Skeletal muscle satellite cell (primary cell): Measurements from ENCODE around the gene FGF6.
"Not testable (repeated sequence)": the region's sequence is repeated elsewhere in the genome, so short reads cannot be mapped to it uniquely, and the experiment has no call there.

Experiments used
- H3K27me3 ChIP-seq: 2 replicates; pipeline ENCODE4 v1.7.0; 2013; ENCODE audit warnings: low read length; ENCODE audit not compliant: control insufficient read depth, insufficient read depth
- H3K36me3 ChIP-seq: 2 replicates; pipeline ENCODE4 v1.7.0; 2013; ENCODE audit warnings: mild to moderate bottlenecking, control low read depth, low read length; ENCODE audit not compliant: insufficient read depth
- H3K4me1 ChIP-seq: 2 replicates; pipeline ENCODE4 v1.7.0; 2013; ENCODE audit warnings: low read length; ENCODE audit not compliant: control insufficient read depth, insufficient read depth
- H3K4me2 ChIP-seq: 2 replicates; pipeline ENCODE4 v1.7.0; 2013; ENCODE audit warnings: mild to moderate bottlenecking, low read length
- H3K4me3 ChIP-seq: 2 replicates; pipeline ENCODE4 v1.7.0; 2013; ENCODE audit warnings: low read length
- H3K9ac ChIP-seq: 2 replicates; pipeline ENCODE4 v1.7.0; 2013; ENCODE audit warnings: mild to moderate bottlenecking, low read depth, low read length, moderate library complexity
- H3K9me3 ChIP-seq: replicated peaks from 2 replicates; pipeline ENCODE4 v1.7.0; 2013; ENCODE audit warnings: mild to moderate bottlenecking, control low read depth, low read length

FGF6 gene

GRCh38 chr12:4468994-4469393 lies 23.4 kb upstream of the FGF6 start:
- peaks cover 12% of the 10 kb centered on the region for H3K27me3 ChIP-seq
- no peak overlapping the region for H3K9ac ChIP-seq
- no peak overlapping the region for H3K4me2 ChIP-seq
- no peak overlapping the region for H3K4me3 ChIP-seq
- H3K4me1 ChIP-seq: no peaks in the 10 kb centered on the region
- no peaks in the 10 kb centered on the region for H3K9me3 ChIP-seq
- no peaks in the 10 kb centered on the region for H3K36me3 ChIP-seq

DNA sequence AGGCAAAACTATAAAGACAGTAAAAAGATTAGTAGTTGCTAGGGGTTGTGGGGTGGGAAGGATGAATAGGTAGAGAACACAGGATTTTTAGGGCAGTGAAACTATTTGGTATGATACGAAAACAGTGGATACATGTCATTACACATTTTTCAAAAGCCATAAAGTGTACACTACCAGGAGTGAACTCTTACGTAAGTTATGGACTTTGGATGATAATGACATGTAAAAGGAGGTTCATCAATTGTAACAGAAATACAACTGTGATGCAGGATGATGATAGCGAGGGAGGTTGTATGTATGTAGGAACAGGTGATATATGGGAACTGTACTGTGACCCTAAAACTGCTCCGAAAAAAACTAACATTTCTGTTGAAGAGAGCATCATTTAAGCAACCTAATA lies 15.1 kb upstream of the FGF6 start:
- Histone ChIP-seq H3K4me1 (no peaks in the 10 kb centered on the region), H3K9me3 (no peaks in the 10 kb centered on the region), H3K36me3 (no peaks in the 10 kb centered on the region), H3K4me3 (no peak overlapping the region), H3K9ac (no peak overlapping the region), H3K27me3 (peaks cover 5% of the 10 kb centered on the region), H3K4me2 (no peak overlapping the region)

DNA sequence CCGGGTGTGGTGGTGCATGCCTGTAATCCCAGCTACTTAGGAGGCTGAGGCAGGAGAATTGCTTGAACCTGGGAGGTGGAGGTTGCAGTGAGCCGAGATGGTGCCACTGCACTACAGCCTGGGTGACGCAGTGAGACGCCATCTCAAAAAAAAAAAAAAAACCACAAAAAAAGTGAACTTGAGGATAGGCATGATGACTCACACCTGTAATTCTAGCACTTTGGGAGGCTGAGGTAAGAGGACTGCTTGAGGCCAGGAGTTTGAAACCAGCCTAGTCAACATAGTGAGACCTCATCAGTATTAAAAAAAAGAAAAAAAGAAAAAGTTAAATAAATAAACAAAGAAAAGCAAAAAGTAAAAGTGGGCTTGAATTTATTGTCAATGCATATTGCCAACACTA lies 10.2 kb upstream of the FGF6 start:
- H3K4me2 ChIP-seq, H3K4me3 ChIP-seq, H3K36me3 ChIP-seq, H3K27me3 ChIP-seq, H3K9me3 ChIP-seq, H3K4me1 ChIP-seq, H3K9ac ChIP-seq: not testable (repeated sequence)

- no peak overlapping the region for H3K4me3 ChIP-seq
- H3K36me3 ChIP-seq: no peaks in the 10 kb centered on the region
- H3K4me2 ChIP-seq: no peak overlapping the region
- H3K27me3 ChIP-seq: peaks cover 5% of the 10 kb centered on the region
- no peak overlapping the region for H3K9ac ChIP-seq
- no peaks in the 10 kb centered on the region for H3K4me1 ChIP-seq
- H3K9me3 ChIP-seq: no peaks in the 10 kb centered on the region
These were observed 8.8 kb upstream of the FGF6 start for GRCh38 chr12:4454315-4454860.

DNA sequence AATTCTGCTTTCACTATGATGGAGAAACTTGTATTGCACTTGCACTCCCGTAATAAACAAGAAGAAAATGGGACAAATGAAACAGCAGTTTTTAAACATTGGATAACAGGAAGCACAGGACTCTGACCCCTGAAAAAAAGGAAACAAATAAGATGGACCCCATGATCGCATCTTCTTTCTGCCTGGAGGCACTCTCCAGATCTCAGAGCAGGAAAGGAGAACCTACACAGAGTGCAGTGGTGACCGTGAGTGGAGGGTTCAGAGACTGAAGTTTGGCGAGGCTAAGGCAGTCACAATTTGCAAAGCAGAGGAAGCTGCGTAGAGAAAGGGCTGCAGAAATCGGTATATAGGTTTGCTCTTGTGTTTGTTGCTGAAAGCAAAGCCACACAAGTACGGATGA lies 6.1 kb upstream of the FGF6 start:
- Histone ChIP-seq H3K4me1 (no peaks in the 10 kb centered on the region), H3K9me3 (no peaks in the 10 kb centered on the region), H3K9ac (no peak overlapping the region)

DNA sequence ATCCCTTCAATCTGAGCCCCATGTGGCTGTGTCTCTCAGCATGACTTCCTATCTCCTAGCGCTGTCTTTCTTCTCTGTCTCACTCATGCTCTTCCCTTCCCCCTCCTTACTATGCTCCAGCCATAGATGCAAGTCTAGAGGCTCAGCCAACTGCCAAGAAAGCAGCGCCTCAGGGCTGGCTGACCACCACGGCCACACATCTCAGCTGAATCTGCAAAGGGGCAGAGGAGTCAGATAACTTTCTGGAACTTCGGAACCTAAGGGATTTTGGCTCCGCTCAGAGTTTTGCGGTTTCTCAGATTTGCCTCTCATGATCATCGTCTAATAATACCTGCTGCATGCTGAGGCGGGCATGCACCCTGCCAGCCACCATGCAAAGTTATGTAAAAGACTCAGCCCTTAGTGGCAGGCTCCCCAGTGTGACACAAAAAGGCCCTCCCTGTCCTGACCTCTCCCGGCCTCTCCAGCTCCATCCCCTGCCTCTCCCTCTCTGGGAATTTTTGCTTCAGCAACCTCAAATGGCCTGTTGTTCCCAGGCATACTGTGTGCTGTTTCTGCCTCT lies 5.0 kb upstream of the FGF6 start:
- Histone ChIP-seq H3K36me3 (no peaks in the 10 kb centered on the region), H3K27me3 (peaks cover 9% of the 10 kb centered on the region), H3K9me3 (no peaks in the 10 kb centered on the region), H3K4me2 (no peak overlapping the region), H3K4me3 (no peak overlapping the region), H3K9ac (no peak overlapping the region), H3K4me1 (no peaks in the 10 kb centered on the region)

More for the DNA sequence above, 6.1 kb upstream of the FGF6 start:
- H3K36me3 ChIP-seq: no peaks in the 10 kb centered on the region
- H3K4me3 ChIP-seq: no peak overlapping the region
- no peak overlapping the region for H3K4me2 ChIP-seq
- H3K27me3 ChIP-seq: peaks cover 9% of the 10 kb centered on the region

DNA sequence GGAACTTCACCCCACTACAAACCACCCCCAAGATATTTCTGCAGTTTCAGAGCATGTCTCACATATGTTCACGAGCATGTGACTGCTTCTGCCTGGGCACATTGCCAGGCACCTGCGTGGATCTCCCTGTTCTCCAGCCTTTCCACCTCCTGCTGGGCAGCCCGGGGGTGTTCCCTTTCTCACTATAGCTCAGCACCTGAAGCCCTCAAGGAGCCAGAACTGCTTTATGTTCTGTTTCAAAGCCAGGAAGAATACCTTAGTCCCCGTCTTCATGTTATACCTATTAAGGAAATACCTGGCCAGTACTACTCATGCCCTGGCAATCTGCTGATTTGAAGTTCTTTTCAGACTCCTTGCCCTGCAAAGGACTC lies 4.2 kb upstream of the FGF6 start:
- Histone ChIP-seq H3K4me2 (no peak overlapping the region), H3K36me3 (no peaks in the 10 kb centered on the region), H3K9me3 (no peaks in the 10 kb centered on the region), H3K4me1 (no peaks in the 10 kb centered on the region), H3K9ac (no peak overlapping the region), H3K4me3 (no peak overlapping the region), H3K27me3 (peaks cover 9% of the 10 kb centered on the region)

GRCh38 chr12:4448943-4449850 lies 3.6 kb upstream of the FGF6 start:
- Histone ChIP-seq H3K4me3 (no peak overlapping the region), H3K4me2 (no peak overlapping the region), H3K9ac (no peak overlapping the region), H3K27me3 (peaks cover 9% of the 10 kb centered on the region), H3K9me3 (no peaks in the 10 kb centered on the region), H3K4me1 (no peaks in the 10 kb centered on the region), H3K36me3 (no peaks in the 10 kb centered on the region)

DNA sequence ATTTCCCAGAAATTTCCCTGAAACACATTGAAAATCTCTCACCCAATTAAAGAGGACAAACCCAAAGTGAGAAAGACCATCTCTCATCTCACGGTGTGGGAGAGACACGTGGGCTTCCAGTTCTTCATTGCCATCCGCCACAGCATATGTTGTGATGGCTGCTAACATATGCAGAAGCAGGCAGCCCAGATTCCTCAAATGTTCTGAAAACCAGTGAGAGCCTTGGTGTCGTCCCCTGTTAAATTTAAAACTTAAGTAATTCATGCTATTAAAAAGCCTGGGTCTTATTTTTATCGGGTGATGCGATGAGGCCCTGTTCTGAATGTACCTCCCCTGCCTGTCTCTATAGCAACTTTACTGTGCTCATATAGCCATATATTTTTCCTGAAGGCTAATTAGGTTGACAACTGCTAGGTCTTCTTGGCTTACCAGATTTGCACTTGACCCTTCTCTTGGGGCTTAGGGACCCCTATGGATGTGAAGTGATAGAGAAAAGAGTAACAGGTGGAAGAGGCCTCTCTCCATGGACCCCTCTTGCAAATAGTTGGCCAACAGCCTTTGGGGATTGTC lies 2.8 kb upstream of the FGF6 start:
- H3K27me3 ChIP-seq: peaks cover 9% of the 10 kb centered on the region
- H3K9me3 ChIP-seq: no peaks in the 10 kb centered on the region
- H3K36me3 ChIP-seq: no peaks in the 10 kb centered on the region
- no peak overlapping the region for H3K4me2 ChIP-seq
- no peak overlapping the region for H3K9ac ChIP-seq
- H3K4me3 ChIP-seq: no peak overlapping the region
- H3K4me1 ChIP-seq: no peaks in the 10 kb centered on the region

DNA sequence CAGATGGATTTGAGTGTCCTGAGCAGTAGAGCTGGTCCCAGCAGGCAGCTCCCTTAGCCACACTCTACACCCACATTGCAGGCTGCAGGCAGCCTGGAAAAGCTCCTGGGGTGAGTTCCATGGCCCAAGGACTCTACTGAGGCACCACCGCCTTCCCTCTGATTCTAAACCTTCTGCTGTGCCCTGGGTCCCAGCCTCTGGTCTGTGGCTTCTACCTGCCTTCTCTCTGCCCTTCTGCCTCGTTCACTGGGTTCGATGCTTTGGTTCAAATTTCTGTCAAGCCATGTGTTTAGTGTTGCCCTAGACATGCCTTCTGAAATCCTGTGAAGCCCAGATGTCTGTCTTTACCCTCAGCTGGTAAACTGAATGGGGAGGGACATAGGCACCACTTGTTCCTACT lies 1.5 kb upstream of the FGF6 start:
- Histone ChIP-seq H3K9ac (no peak overlapping the region), H3K4me3 (no peak overlapping the region), H3K36me3 (no peaks in the 10 kb centered on the region), H3K4me1 (no peaks in the 10 kb centered on the region), H3K4me2 (no peak overlapping the region), H3K27me3 (peaks cover 9% of the 10 kb centered on the region), H3K9me3 (no peaks in the 10 kb centered on the region)

DNA sequence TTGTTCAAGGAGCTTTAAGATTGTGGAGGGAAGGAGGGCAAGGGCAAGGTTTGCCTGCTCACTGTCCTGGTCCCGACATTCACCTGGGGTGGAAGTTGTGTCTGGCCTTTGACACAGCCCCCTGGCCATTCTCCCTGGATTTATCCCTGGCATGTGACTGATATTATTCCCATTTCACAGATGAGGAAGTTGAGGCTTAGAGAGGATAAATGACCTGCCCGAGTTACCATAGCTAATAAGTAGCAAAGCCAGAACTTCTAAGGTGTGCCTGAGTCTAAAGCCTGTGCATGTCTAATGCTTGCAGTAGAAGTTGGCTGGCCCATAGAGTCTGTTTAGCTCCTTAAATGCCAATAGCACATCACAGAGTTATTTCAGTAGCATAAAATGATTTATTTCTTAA lies 720 bp upstream of the FGF6 start:
- H3K4me2 ChIP-seq: no peak overlapping the region
- H3K4me3 ChIP-seq: no peak overlapping the region
- peaks cover under 1% of the 10 kb centered on the region for H3K4me1 ChIP-seq
- H3K36me3 ChIP-seq: no peaks in the 10 kb centered on the region
- no peak overlapping the region for H3K9ac ChIP-seq
- peaks cover 9% of the 10 kb centered on the region for H3K27me3 ChIP-seq
- no peaks in the 10 kb centered on the region for H3K9me3 ChIP-seq
